ENCODE data around the gene METTL22.

DNA sequence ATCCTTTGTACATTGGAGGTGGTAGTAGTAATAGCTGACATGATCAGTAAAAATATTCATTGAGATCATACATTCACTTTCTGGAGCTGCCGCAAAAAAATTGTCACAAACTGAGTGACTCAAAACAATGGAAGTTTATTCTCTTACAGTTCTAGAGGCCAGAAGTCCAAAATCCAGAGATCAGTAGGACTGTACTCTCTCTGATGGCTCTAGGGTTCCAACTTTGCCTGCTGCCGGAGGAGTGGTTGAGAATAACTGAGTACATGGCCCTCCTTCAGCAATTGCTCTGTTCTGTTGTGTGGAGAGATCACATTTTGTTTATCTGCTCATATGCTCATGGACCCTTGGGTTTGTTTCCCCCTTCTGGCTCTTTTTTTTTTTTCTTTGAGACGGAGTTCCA is 76.5 kb downstream of the METTL22 start:
- no peak for TF ChIP-seq POLR2AphosphoS5 (IDR thresholded peaks at IDR 0.05; ENCODE audit: insufficient read depth in 1 of 2, low read depth in 1 of 2)
- TF ChIP-seq POLR2A (IDR thresholded peaks at IDR 0.05) = no peak

Measured in vagina (tissue), 2 donors.